DOHH2 (cell line): ENCODE results near the gene EPS8L3.

Experiments
- H3F3A ChIP-seq: fragments of 200-600 bp; sonication (generic), shearing (Covaris generic); 2 replicates; pipeline ENCODE4 v1.6.0; 2016; ENCODE audit warnings: antibody characterized with exemption, mild to moderate bottlenecking; ENCODE audit not compliant: control insufficient read depth, insufficient read depth
- H3K27ac ChIP-seq: fragments of 200-600 bp; sonication (generic); 2 replicates; pipeline ENCODE4 v1.5.1; 2014; ENCODE audit warnings: low read depth, mild to moderate bottlenecking, low read length, moderate library complexity
- H3K27me3 ChIP-seq: fragments of 200-600 bp; sonication (generic); 2 replicates; pipeline ENCODE4 v1.6.1; 2014; ENCODE audit warnings: mild to moderate bottlenecking, low read length, mixed read lengths; ENCODE audit not compliant: control insufficient read depth
- H3K36me3 ChIP-seq: fragments of 200-600 bp; sonication (generic); 2 replicates; pipeline ENCODE4 v1.6.1; 2014; ENCODE audit warnings: mild to moderate bottlenecking, low read length, moderate library complexity, mixed read lengths; ENCODE audit not compliant: control insufficient read depth
- H3K4me1 ChIP-seq: fragments of 200-600 bp; sonication (generic); 2 replicates; pipeline ENCODE4 v1.6.1; 2014; ENCODE audit warnings: mild to moderate bottlenecking, low read length, mixed read lengths; ENCODE audit not compliant: control insufficient read depth
- H3K4me2 ChIP-seq: fragments of 200-600 bp; sonication (generic); 2 replicates; pipeline ENCODE4 v1.6.0; 2014; ENCODE audit warnings: mild to moderate bottlenecking, low read length, moderate library complexity
- H3K4me3 ChIP-seq: fragments of 200-600 bp; sonication (generic); 2 replicates; pipeline ENCODE4 v1.5.1; 2014; ENCODE audit warnings: mild to moderate bottlenecking, low read length, mixed read lengths
- H3K79me2 ChIP-seq: fragments of 200-600 bp; sonication (generic); 2 replicates; pipeline ENCODE4 v1.6.1; 2014; ENCODE audit warnings: mild to moderate bottlenecking, low read length, mixed read lengths; ENCODE audit not compliant: control insufficient read depth
- H3K9me2 ChIP-seq: fragments of 200-600 bp; sonication (generic); replicated peaks from 2 replicates; pipeline ENCODE4 v1.6.1; 2014; ENCODE audit warnings: mild to moderate bottlenecking, low read length, mixed read lengths; ENCODE audit not compliant: control insufficient read depth
- H3K9me3 ChIP-seq: fragments of 200-600 bp; sonication (generic); 2 replicates; pipeline ENCODE4 v1.6.1; 2014; ENCODE audit warnings: antibody characterized with exemption, low read length, mixed read lengths; ENCODE audit not compliant: control insufficient read depth, insufficient read depth
- H4K20me1 ChIP-seq: fragments of 200-600 bp; sonication (generic); 2 replicates; pipeline ENCODE4 v1.6.0; 2014; ENCODE audit warnings: low read depth, mild to moderate bottlenecking, antibody characterized with exemption, low read length, moderate library complexity; ENCODE audit not compliant: control insufficient read depth, insufficient read depth
- EZH2phosphoT487 ChIP-seq: fragments of 200-600 bp; sonication (generic); IDR thresholded peaks from 2 replicates; pipeline ENCODE4 v1.6.1; 2017; ENCODE audit warnings: borderline replicate concordance, mild to moderate bottlenecking, antibody characterized with exemption, low read length, moderate library complexity, mixed read lengths
- TF ChIP-seq, protein P1 (sequence below): fragments of 200-600 bp; sonication (generic); IDR thresholded peaks from one replicate; pipeline ENCODE4 v1.5.1; 2014; ENCODE audit warnings: antibody characterized with exemption, mild to moderate bottlenecking, low read depth, low read length; ENCODE audit not compliant: poor library complexity, severe bottlenecking

EPS8L3 gene

DNA sequence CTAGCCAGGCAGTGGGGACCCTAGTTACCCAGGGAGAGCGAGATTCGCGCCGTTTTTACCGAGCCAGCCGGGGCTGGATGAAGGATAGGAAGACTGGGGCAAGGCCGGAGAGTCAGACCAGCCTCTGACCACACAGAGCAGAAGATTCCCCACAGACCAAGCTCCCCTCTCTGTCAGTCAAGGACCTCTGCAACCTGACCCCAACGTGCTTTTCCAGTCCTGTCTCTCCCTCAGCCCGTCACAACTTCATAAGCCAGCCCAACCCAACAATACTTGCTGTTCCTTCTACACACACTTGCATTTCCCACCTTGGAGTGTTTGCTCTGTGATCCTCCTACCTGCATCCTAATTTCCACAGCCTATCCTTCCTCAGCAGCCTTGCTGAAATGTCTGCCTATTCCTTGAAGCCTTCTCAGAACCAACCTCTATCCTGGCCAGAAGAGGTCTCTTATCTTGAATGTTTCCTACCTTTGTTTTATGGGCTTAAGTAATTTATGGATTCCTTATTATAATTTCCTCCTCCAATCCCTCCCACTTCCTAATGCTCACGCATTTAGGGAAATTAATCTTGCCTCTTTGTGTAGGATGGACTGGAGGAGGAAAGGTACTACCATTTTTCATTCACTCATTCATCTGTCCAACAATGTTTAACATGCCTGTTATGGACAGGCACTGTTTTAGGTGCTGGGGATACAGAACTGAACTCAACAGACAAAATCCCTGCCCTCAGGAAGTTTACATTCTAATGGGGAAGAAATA, 22.9 kb downstream of the EPS8L3 start, which contains the start of gene GSTM3:
TSS of gene GSTM3 (minus strand) at position 424 of the 759 bp plus-strand sequence. CDS start 751 bp downstream, outside the sequence.
- Histone ChIP-seq H3K4me3 (no peak within 1 kb of the TSS), H3K9me2 (no peaks in the 10 kb centered on the region), H3K27me3 (peaks cover 10% of the 10 kb centered on the region), H3K27ac (no peak within 1 kb of the TSS), H3K79me2 (no peaks in the 10 kb centered on the region), H3K4me2 (no peak within 1 kb of the TSS), H3K4me1 (no peaks in the 10 kb centered on the region), H3F3A (no peaks in the 10 kb centered on the region), H3K36me3 (no peaks in the 10 kb centered on the region), H4K20me1 (no peaks in the 10 kb centered on the region), H3K9me3 (no peaks in the 10 kb centered on the region)
- TF ChIP-seq, protein P1, sequence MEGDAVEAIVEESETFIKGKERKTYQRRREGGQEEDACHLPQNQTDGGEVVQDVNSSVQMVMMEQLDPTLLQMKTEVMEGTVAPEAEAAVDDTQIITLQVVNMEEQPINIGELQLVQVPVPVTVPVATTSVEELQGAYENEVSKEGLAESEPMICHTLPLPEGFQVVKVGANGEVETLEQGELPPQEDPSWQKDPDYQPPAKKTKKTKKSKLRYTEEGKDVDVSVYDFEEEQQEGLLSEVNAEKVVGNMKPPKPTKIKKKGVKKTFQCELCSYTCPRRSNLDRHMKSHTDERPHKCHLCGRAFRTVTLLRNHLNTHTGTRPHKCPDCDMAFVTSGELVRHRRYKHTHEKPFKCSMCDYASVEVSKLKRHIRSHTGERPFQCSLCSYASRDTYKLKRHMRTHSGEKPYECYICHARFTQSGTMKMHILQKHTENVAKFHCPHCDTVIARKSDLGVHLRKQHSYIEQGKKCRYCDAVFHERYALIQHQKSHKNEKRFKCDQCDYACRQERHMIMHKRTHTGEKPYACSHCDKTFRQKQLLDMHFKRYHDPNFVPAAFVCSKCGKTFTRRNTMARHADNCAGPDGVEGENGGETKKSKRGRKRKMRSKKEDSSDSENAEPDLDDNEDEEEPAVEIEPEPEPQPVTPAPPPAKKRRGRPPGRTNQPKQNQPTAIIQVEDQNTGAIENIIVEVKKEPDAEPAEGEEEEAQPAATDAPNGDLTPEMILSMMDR, result no peak
- TF ChIP-seq EZH2phosphoT487, result no peak

DNA sequence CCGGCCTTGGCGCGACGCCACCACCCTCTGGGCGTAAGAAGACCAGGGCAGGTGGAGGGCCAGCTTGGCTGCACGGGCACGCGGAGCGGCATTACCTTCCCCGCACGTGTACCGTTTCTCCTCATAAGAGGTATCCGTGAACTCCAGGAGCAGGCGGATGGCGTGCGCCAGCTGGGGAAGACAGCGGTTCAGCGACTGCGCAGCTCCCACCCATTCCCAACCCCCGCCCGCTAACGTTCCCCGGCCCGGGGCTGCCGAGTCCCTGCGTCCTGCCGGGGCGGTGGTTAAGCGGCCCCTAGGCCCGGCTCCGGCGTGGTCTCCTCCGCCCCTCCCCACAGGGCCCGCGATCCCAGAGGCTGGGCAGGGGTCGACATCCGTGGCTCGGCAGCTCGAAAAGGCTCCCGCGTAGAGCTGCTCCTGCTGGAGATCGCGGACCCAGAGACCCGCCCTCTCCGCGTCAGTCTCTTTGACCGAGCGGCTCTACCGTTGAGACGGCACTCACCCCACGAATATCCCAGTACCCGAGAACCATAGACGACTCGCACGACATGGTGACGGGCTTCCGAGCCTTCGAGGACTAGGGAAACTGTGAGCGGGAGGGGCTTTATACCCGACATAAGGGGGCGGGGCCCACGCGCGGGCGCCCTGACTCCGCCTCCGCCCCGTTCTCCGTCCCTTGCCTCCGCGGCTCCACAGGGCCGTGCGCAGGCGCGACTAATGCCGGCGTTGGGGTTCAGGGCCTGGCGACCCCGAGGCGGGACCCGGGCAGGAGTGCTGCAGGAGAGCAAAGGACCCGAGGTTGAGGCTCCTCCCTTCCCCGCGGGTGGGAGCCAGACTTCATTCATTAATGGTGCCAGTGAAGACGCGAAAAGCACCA, 23.7 kb downstream of the EPS8L3 start:
- no peaks in the 10 kb centered on the region for H3F3A ChIP-seq
- H3K79me2 ChIP-seq, result no peaks in the 10 kb centered on the region
- H3K27me3 ChIP-seq, result peaks cover 10% of the 10 kb centered on the region
- H3K36me3 ChIP-seq, result no peaks in the 10 kb centered on the region
- H3K4me2 ChIP-seq, result no peak overlapping the region
- H3K9me2 ChIP-seq, result no peaks in the 10 kb centered on the region
- no peak overlapping the region for H3K27ac ChIP-seq
- no peak for TF ChIP-seq EZH2phosphoT487
- H4K20me1 ChIP-seq, result no peaks in the 10 kb centered on the region
- no peaks in the 10 kb centered on the region for H3K9me3 ChIP-seq
- H3K4me1 ChIP-seq, result no peaks in the 10 kb centered on the region
- no peak overlapping the region for H3K4me3 ChIP-seq

GRCh38 chr1:109733236-109733870, 30.4 kb downstream of the EPS8L3 start:
- Histone ChIP-seq H3F3A (no peaks in the 10 kb centered on the region), H3K79me2 (no peaks in the 10 kb centered on the region), H4K20me1 (no peaks in the 10 kb centered on the region), H3K4me3 (no peak overlapping the region), H3K4me1 (no peaks in the 10 kb centered on the region), H3K4me2 (no peak overlapping the region), H3K36me3 (no peaks in the 10 kb centered on the region), H3K9me2 (no peaks in the 10 kb centered on the region), H3K27ac (no peak overlapping the region), H3K9me3 (no peaks in the 10 kb centered on the region), H3K27me3 (peaks cover 19% of the 10 kb centered on the region)
- TF ChIP-seq, protein P1, result no peak
- TF ChIP-seq EZH2phosphoT487, result no peak
